OCI-LY7 (cell line): ENCODE measurements around the gene BLVRB. TPM values are rescaled to one million over a fixed set of nuclear protein-coding genes. Genes with fewer than 3 reads are reported as not detected.

ENCODE experiments used
- BruUV-seq: library from RNA; stranded (reverse); fragments of 400-500 nt; replicated peaks from 2 replicates; lab custom pipeline; 2021; lab: Mats Ljungman, UMichigan
- CTCF ChIA-PET: fragments of 300-600 bp; sonication (Branson Sonifier 250); formaldehyde crosslinking; loops from one replicate; lab custom pipeline; 2022; ENCODE audit warnings: antibody characterized with exemption; ENCODE audit not compliant: unreplicated experiment; lab: Charles Lee
- POLR2A ChIA-PET: fragments of 300-600 bp; sonication (Branson Sonifier 250); formaldehyde crosslinking; loops from one replicate; lab custom pipeline; 2022; ENCODE audit warnings: antibody characterized with exemption; lab: Charles Lee
- DNase-seq: peaks from one replicate; pipeline ENCODE4 v3.0.0-alpha.2; 2015; ENCODE audit warnings: low spot score
- H2AFZ ChIP-seq: fragments of 200-600 bp; sonication (generic), shearing (Covaris generic); 2 replicates; pipeline ENCODE4 v1.6.1; 2014; ENCODE audit warnings: mild to moderate bottlenecking, antibody characterized with exemption, low read length, moderate library complexity
- H3K27ac ChIP-seq: fragments of 200-600 bp; sonication (generic); 2 replicates; pipeline ENCODE4 v1.5.1; 2014; ENCODE audit warnings: mixed run types, low read depth, mild to moderate bottlenecking, moderate library complexity, low read length, inconsistent platforms; ENCODE audit not compliant: poor library complexity, severe bottlenecking
- H3K36me3 ChIP-seq: fragments of 200-600 bp; sonication (generic); 2 replicates; pipeline ENCODE4 v1.6.1; 2014; ENCODE audit warnings: mild to moderate bottlenecking, antibody characterized with exemption, low read length, moderate library complexity, mixed read lengths; ENCODE audit not compliant: insufficient read depth
- H3K4me1 ChIP-seq: fragments of 200-600 bp; sonication (generic); 2 replicates; pipeline ENCODE4 v1.5.1; 2014; ENCODE audit warnings: mild to moderate bottlenecking, low read length; ENCODE audit not compliant: insufficient read depth, poor library complexity, severe bottlenecking
- H3K4me2 ChIP-seq: fragments of 200-600 bp; sonication (generic); 2 replicates; pipeline ENCODE4 v1.6.1; 2014; ENCODE audit warnings: mild to moderate bottlenecking, low read length
- H3K4me3 ChIP-seq: fragments of 200-600 bp; sonication (generic); 2 replicates; pipeline ENCODE4 v1.5.1; 2014; ENCODE audit warnings: mild to moderate bottlenecking, low read depth, low read length; ENCODE audit not compliant: poor library complexity, severe bottlenecking
- H3K79me2 ChIP-seq: fragments of 200-600 bp; sonication (generic); 2 replicates; pipeline ENCODE4 v1.6.1; 2016; ENCODE audit warnings: low read depth, mild to moderate bottlenecking, low read length, moderate library complexity, mixed read lengths; ENCODE audit not compliant: insufficient read depth
- H3K9me2 ChIP-seq: fragments of 200-600 bp; sonication (generic); 2 replicates; pipeline ENCODE4 v1.6.1; 2016; ENCODE audit warnings: mild to moderate bottlenecking, low read length, mixed read lengths; ENCODE audit not compliant: insufficient read depth
- H3K9me3 ChIP-seq: fragments of 200-600 bp; sonication (generic); 2 replicates; pipeline ENCODE4 v1.6.1; 2014; ENCODE audit warnings: mild to moderate bottlenecking, mixed run types, low read length, mixed read lengths
- H4K20me1 ChIP-seq: fragments of 200-600 bp; sonication (generic); 2 replicates; pipeline ENCODE4 v1.6.1; 2014; ENCODE audit warnings: mild to moderate bottlenecking, antibody characterized with exemption, low read length, moderate library complexity, mixed read lengths; ENCODE audit not compliant: insufficient read depth
- CTCF ChIP-seq: fragments of 200-600 bp; sonication (generic); conservative IDR thresholded peaks from 2 replicates; pipeline ENCODE4 v1.5.1; 2014; ENCODE audit warnings: mild to moderate bottlenecking, antibody characterized with exemption, low read length, moderate library complexity, mixed read lengths
- EZH2phosphoT487 ChIP-seq: fragments of 200-600 bp; sonication (generic); IDR thresholded peaks from 2 replicates; pipeline ENCODE4 v1.6.1; 2018; ENCODE audit warnings: low read depth, borderline replicate concordance, mild to moderate bottlenecking, mixed run types, antibody characterized with exemption, low read length, moderate library complexity, mixed read lengths
- intact Hi-C: fragments of 100-400 bp; cut with micrococcal nuclease; formaldehyde crosslinking; loops from one replicate; pipeline ENCODE4 v1.10.0; 2022; ENCODE audit not compliant: unreplicated experiment
- total RNA-seq, 2 experiments: library from RNA; depleted of rRNA in 1 of 2; stranded (reverse); fragments of >200 nt in 1 of 2; shearing (Covaris generic) in 1 of 2; gene quantifications; 2 replicates each; pipeline ENCODE4 v1.2.3, GENCODE V29; 2014 to 2022

BLVRB gene
- total RNA-seq, 2 experiments from 2014 or later: 45.0 to 48.5 TPM

- Histone ChIP-seq H2AFZ (peak overlapping the region; percentile 16; the same call in 1 of the 2 replicates), H3K9me3 (no peaks in the 10 kb centered on the region), H4K20me1 (no peaks in the 10 kb centered on the region), H3K36me3 (peaks cover 28% of the 10 kb centered on the region), H3K27ac (peak overlapping the region; percentile 70), H3K79me2 (peaks cover 28% of the 10 kb centered on the region), H3K4me1 (peaks cover 21% of the 10 kb centered on the region), H3K4me2 (peak overlapping the region; percentile 91), H3K4me3 (peak overlapping the region; percentile 85), H3K9me2 (no peaks in the 10 kb centered on the region)
- BruUV-seq: TSS peak; percentile 75
- DNase-seq: peak; percentile 68
- no peak for TF ChIP-seq CTCF
- TF ChIP-seq EZH2phosphoT487: no peak
- intact Hi-C loops: loop anchor here (1.0 kb wide), 1 partner anchor 17 kb away; the partner anchor contains the start of gene SERTAD1
- CTCF ChIA-PET: no interaction called here
- POLR2A ChIA-PET: interaction anchor here (0.6 to 1.6 kb wide), 9 partner anchors 10 to 95 kb away, joined by 3 to 8 read pairs (median 7); partner anchors contain the start of gene SERTAD1
Observed at GRCh38 chr19:40442328-40443130, 23.0 kb downstream of the BLVRB start.

- H3K4me1 ChIP-seq: peaks cover 21% of the 10 kb centered on the region
- H3K4me2 ChIP-seq: peak overlapping the region; percentile 91
- H3K9me3 ChIP-seq: no peaks in the 10 kb centered on the region
- H3K4me3 ChIP-seq: peak overlapping the region; percentile 85
- ChIA-PET POLR2A (no interaction called here), CTCF (no interaction called here)
- TF ChIP-seq EZH2phosphoT487 (no peak), CTCF (no peak)
- DNase-seq: no peak
- intact Hi-C loops: no loop called here
- H2AFZ ChIP-seq: no peak overlapping the region
- H3K27ac ChIP-seq: peak overlapping the region; percentile 70
- no peaks in the 10 kb centered on the region for H4K20me1 ChIP-seq
- H3K79me2 ChIP-seq: peaks cover 28% of the 10 kb centered on the region
- H3K9me2 ChIP-seq: no peaks in the 10 kb centered on the region
- BruUV-seq: no TSS peak
- H3K36me3 ChIP-seq: peaks cover 28% of the 10 kb centered on the region
Observed at GRCh38 chr19:40441719-40442253, 23.8 kb downstream of the BLVRB start.
